OCI-LY3 (cell line): ENCODE measurements around the gene DUSP16.

Experiments used
- CTCF ChIP-seq: fragments of 200-600, 300-600 bp; sonication (generic); IDR thresholded peaks from 2 replicates; pipeline ENCODE4 v1.5.1; 2014; ENCODE audit warnings: antibody characterized with exemption, low read length, low read depth
- EZH2phosphoT487 ChIP-seq: fragments of 200-600 bp; shearing (Covaris generic); IDR thresholded peaks from 2 replicates; pipeline ENCODE4 v1.6.1; 2018; ENCODE audit warnings: antibody characterized with exemption, mixed run types, low read depth

- TF ChIP-seq CTCF, result no peak
- TF ChIP-seq EZH2phosphoT487, result no peak
Observed at GRCh38 chr12:12476857-12477531, 85.7 kb downstream of the DUSP16 start.
